SK-N-SH treated with all-trans-retinoic acid at 6 μM for 48 hours (cell line): ENCODE measurements around the gene ARPIN.
"Not testable (repeated sequence)": the region's sequence is repeated elsewhere in the genome, so short reads cannot be mapped to it uniquely, and the experiment has no call there.

ENCODE experiments used
- ATAC-seq: fragments of 200-7000 bp; cut with Tn5 transposase; 3 replicates; pipeline ENCODE4 v1.9.1; 2020; ENCODE audit warnings: mild to moderate bottlenecking, moderate library complexity
- ARNTL ChIP-seq: fragments of 450-650 bp; formaldehyde crosslinking; IDR thresholded peaks from 2 replicates; pipeline ENCODE4 v1.5.0; 2020; ENCODE audit warnings: low read depth, mild to moderate bottlenecking, moderate library complexity, borderline replicate concordance
- BACH2 ChIP-seq: fragments of 250-450 bp; sonication (Bioruptor Pico); IDR thresholded peaks from 2 replicates; pipeline ENCODE4 v1.9.0; 2021; ENCODE audit warnings: mild to moderate bottlenecking, borderline replicate concordance
- CSDC2 ChIP-seq: fragments of 250-450 bp; sonication (Bioruptor Pico); IDR thresholded peaks from 2 replicates; pipeline ENCODE4 v1.5.0; 2020; ENCODE audit warnings: mild to moderate bottlenecking, moderate library complexity
- CSRNP3 ChIP-seq: fragments of 250-450 bp; sonication (Bioruptor Pico); IDR thresholded peaks from 2 replicates; pipeline ENCODE4 v1.5.1; 2021; ENCODE audit warnings: mild to moderate bottlenecking, moderate library complexity
- ESRRG ChIP-seq: fragments of 250-450 bp; sonication (Bioruptor Pico); IDR thresholded peaks from 2 replicates; pipeline ENCODE4 v1.6.1; 2021; ENCODE audit warnings: mild to moderate bottlenecking
- GLIS3 ChIP-seq: fragments of 250-450 bp; sonication (Bioruptor Pico); IDR thresholded peaks from 2 replicates; pipeline ENCODE4 v1.5.0; 2020; ENCODE audit warnings: mild to moderate bottlenecking, moderate library complexity
- ISL1 ChIP-seq: fragments of 250-450 bp; sonication (Bioruptor Pico); IDR thresholded peaks from 2 replicates; pipeline ENCODE4 v2.1.2; 2022; ENCODE audit warnings: mild to moderate bottlenecking, moderate library complexity
- OSR1 ChIP-seq: fragments of 250-450 bp; sonication (Bioruptor Pico); IDR thresholded peaks from 2 replicates; pipeline ENCODE4 v1.8.0; 2022; ENCODE audit warnings: moderate library complexity, mild to moderate bottlenecking, inconsistent platforms
- PATZ1 ChIP-seq: fragments of 250-450 bp; sonication (Bioruptor Pico); IDR thresholded peaks from 2 replicates; pipeline ENCODE4 v1.8.0; 2020; ENCODE audit warnings: mild to moderate bottlenecking, moderate library complexity, borderline replicate concordance
- POU6F1 ChIP-seq: fragments of 250-450 bp; sonication (Bioruptor Pico); IDR thresholded peaks from 2 replicates; pipeline ENCODE4 v1.8.0; 2021; ENCODE audit warnings: low read depth, mild to moderate bottlenecking, moderate library complexity, borderline replicate concordance
- PPARA ChIP-seq: fragments of 250-450 bp; sonication (Bioruptor Pico); IDR thresholded peaks from 2 replicates; pipeline ENCODE4 v1.5.0; 2020; ENCODE audit warnings: mild to moderate bottlenecking, borderline replicate concordance
- RARB ChIP-seq: fragments of 250-450 bp; sonication (Bioruptor Pico); IDR thresholded peaks from 2 replicates; pipeline ENCODE4 v1.8.0; 2021; ENCODE audit warnings: mild to moderate bottlenecking, moderate library complexity
- SNAI2 ChIP-seq: fragments of 250-450 bp; sonication (Bioruptor Pico); IDR thresholded peaks from 2 replicates; pipeline ENCODE4 v1.5.0; 2020; ENCODE audit warnings: mild to moderate bottlenecking, moderate library complexity
- TCF4 ChIP-seq: fragments of 250-450 bp; sonication (Bioruptor Pico); IDR thresholded peaks from 2 replicates; pipeline ENCODE4 v1.8.0; 2021; ENCODE audit warnings: mild to moderate bottlenecking, moderate library complexity, borderline replicate concordance
- TOX ChIP-seq: fragments of 250-450 bp; sonication (Bioruptor Pico); IDR thresholded peaks from 2 replicates; pipeline ENCODE4 v1.8.0; 2021; ENCODE audit warnings: mild to moderate bottlenecking, moderate library complexity, borderline replicate concordance
- TSHZ2 ChIP-seq: fragments of 250-450 bp; sonication (Bioruptor Pico); IDR thresholded peaks from 2 replicates; pipeline ENCODE4 v1.5.0; 2020; ENCODE audit warnings: mild to moderate bottlenecking, moderate library complexity
- ZC3H10 ChIP-seq: fragments of 250-450 bp; sonication (Bioruptor Pico); IDR thresholded peaks from 2 replicates; pipeline ENCODE4 v1.5.1; 2021; ENCODE audit warnings: mild to moderate bottlenecking, moderate library complexity
- ZFP3 ChIP-seq: fragments of 250-450 bp; sonication (Bioruptor Pico); IDR thresholded peaks from 2 replicates; pipeline ENCODE4 v1.5.0; 2020; ENCODE audit warnings: mild to moderate bottlenecking, moderate library complexity
- ZFP30 ChIP-seq: fragments of 450-650 bp; formaldehyde crosslinking; IDR thresholded peaks from 2 replicates; pipeline ENCODE4 v1.5.0; 2022; ENCODE audit warnings: mild to moderate bottlenecking, moderate library complexity
- ZNF565 ChIP-seq: fragments of 450-650 bp; formaldehyde crosslinking; conservative IDR thresholded peaks from 2 replicates; pipeline ENCODE4 v1.5.0; 2020; ENCODE audit warnings: low read depth, mild to moderate bottlenecking, moderate library complexity
- ZNF70 ChIP-seq: fragments of 450-650 bp; formaldehyde crosslinking; IDR thresholded peaks from 2 replicates; pipeline ENCODE4 v1.5.0; 2020; ENCODE audit warnings: mild to moderate bottlenecking, moderate library complexity
- ZNF8 ChIP-seq: fragments of 450-650 bp; formaldehyde crosslinking; IDR thresholded peaks from 2 replicates; pipeline ENCODE4 v1.5.0; 2020; ENCODE audit warnings: mild to moderate bottlenecking, moderate library complexity

Gene ARPIN

GRCh38 chr15:89888214-89888804 lies 24.4 kb downstream of the ARPIN start (continued):
- no peak for TF ChIP-seq ZC3H10 (CRISPR knock-in tag)
- TF ChIP-seq SNAI2 (CRISPR knock-in tag): no peak
- no peak for TF ChIP-seq ZFP30 (CRISPR knock-in tag)
- no peak for TF ChIP-seq ZNF565 (CRISPR knock-in tag)

- no peak for TF ChIP-seq ZNF70 (CRISPR knock-in tag)
- no peak for TF ChIP-seq ARNTL (CRISPR knock-in tag)
- no peak for TF ChIP-seq ZNF8 (CRISPR knock-in tag)
- TF ChIP-seq OSR1 (CRISPR knock-in tag): no peak
- TF ChIP-seq RARB (CRISPR knock-in tag): no peak
- TF ChIP-seq PATZ1 (CRISPR knock-in tag): no peak
- TF ChIP-seq BACH2 (CRISPR knock-in tag): no peak
- no peak for TF ChIP-seq ZFP30 (CRISPR knock-in tag)
- TF ChIP-seq TOX (CRISPR knock-in tag): no peak
- no peak for TF ChIP-seq ZC3H10 (CRISPR knock-in tag)
- TF ChIP-seq ESRRG: no peak
- TF ChIP-seq CSDC2 (CRISPR knock-in tag): no peak
- no peak for TF ChIP-seq TCF4 (CRISPR knock-in tag)
- TF ChIP-seq ZNF565 (CRISPR knock-in tag): no peak
- no peak for TF ChIP-seq GLIS3 (CRISPR knock-in tag)
- TF ChIP-seq POU6F1 (CRISPR knock-in tag): no peak
- TF ChIP-seq ISL1 (CRISPR knock-in tag): no peak
- no peak for TF ChIP-seq CSRNP3 (CRISPR knock-in tag)
- no peak for TF ChIP-seq ZFP3
Observed at GRCh38 chr15:89885611-89886010, 27.1 kb downstream of the ARPIN start.

GRCh38 chr15:89885179-89885578 lies 27.6 kb downstream of the ARPIN start:
- not testable (repeated sequence) for ATAC-seq

More at GRCh38 chr15:89885611-89886010, 27.1 kb downstream of the ARPIN start:
- no peak for ATAC-seq

GRCh38 chr15:89883518-89883917 lies 29.2 kb downstream of the ARPIN start:
- TF ChIP-seq PPARA (CRISPR knock-in tag): no peak
- no peak for ATAC-seq

GRCh38 chr15:89880727-89881126 lies 32.0 kb downstream of the ARPIN start:
- TF ChIP-seq ZFP3: no peak
- TF ChIP-seq TSHZ2 (CRISPR knock-in tag): no peak
- no peak for TF ChIP-seq SNAI2 (CRISPR knock-in tag)
- TF ChIP-seq ZNF565 (CRISPR knock-in tag): no peak
- TF ChIP-seq PPARA (CRISPR knock-in tag): no peak
- TF ChIP-seq ISL1 (CRISPR knock-in tag): no peak
- TF ChIP-seq ARNTL (CRISPR knock-in tag): no peak
- TF ChIP-seq TCF4 (CRISPR knock-in tag): no peak
- no peak for ATAC-seq
